Caco-2 (cell line): ENCODE data around the gene SMURF1. TPM values are rescaled to one million over a fixed set of nuclear protein-coding genes. Genes with fewer than 3 reads are reported as not detected.

ENCODE experiments used
- BruUV-seq: library from RNA; stranded (reverse); fragments of 400-500 nt; replicated peaks from 2 replicates; lab custom pipeline; 2021; lab: Mats Ljungman, UMichigan
- CTCF ChIA-PET: fragments of 300-600 bp; sonication (Branson Sonifier 250); formaldehyde crosslinking; loops from one replicate; lab custom pipeline; 2022; ENCODE audit warnings: antibody characterized with exemption; lab: Charles Lee
- POLR2A ChIA-PET: fragments of 300-600 bp; sonication (Branson Sonifier 250); formaldehyde crosslinking; loops from one replicate; lab custom pipeline; 2022; ENCODE audit warnings: antibody characterized with exemption; lab: Charles Lee
- DNase-seq, 2 experiments: peaks; one replicate each; pipeline versions ENCODE4 v3.0.0 to v3.0.0-alpha.2; 2020 to 2022
- H3K27me3 ChIP-seq: replicated peaks from 2 replicates; pipeline ENCODE4 v1.6.0; 2011; ENCODE audit warnings: low read length; ENCODE audit not compliant: control insufficient read depth, insufficient read depth
- H3K36me3 ChIP-seq: 2 replicates; pipeline ENCODE4 v1.5.1; 2011; ENCODE audit warnings: low read length; ENCODE audit not compliant: control insufficient read depth, insufficient read depth
- H3K4me1 ChIP-seq: fragments of 250-450 bp; sonication (Bioruptor Pico); 2 replicates; pipeline ENCODE4 v1.5.1; 2020; ENCODE audit warnings: mild to moderate bottlenecking
- H3K4me3 ChIP-seq: 2 replicates; pipeline ENCODE4 v1.5.1; 2011; ENCODE audit warnings: low read depth, mild to moderate bottlenecking, control low read depth, low read length
- H3K9me3 ChIP-seq: fragments of 250-450 bp; sonication (Bioruptor Pico); 2 replicates; pipeline ENCODE4 v1.5.1; 2020; ENCODE audit warnings: mild to moderate bottlenecking, moderate library complexity
- H3K27ac Mint-ChIP-seq: one replicate; pipeline ENCODE4 v1.8.0; 2022; ENCODE audit warnings: mixed read lengths; ENCODE audit not compliant: unreplicated experiment
- H3K27me3 Mint-ChIP-seq: one replicate; pipeline ENCODE4 v1.8.0; 2022; ENCODE audit warnings: mixed read lengths; ENCODE audit not compliant: insufficient read depth, unreplicated experiment
- H3K36me3 Mint-ChIP-seq: one replicate; pipeline ENCODE4 v1.8.0; 2022; ENCODE audit warnings: mild to moderate bottlenecking, mixed read lengths; ENCODE audit not compliant: insufficient read depth, unreplicated experiment
- H3K4me1 Mint-ChIP-seq: one replicate; pipeline ENCODE4 v1.8.0; 2022; ENCODE audit warnings: low read depth, mixed read lengths; ENCODE audit not compliant: unreplicated experiment
- H3K4me3 Mint-ChIP-seq: one replicate; pipeline ENCODE4 v1.8.0; 2022; ENCODE audit warnings: mild to moderate bottlenecking, moderate library complexity, mixed read lengths; ENCODE audit not compliant: unreplicated experiment
- H3K9me3 Mint-ChIP-seq: one replicate; pipeline ENCODE4 v1.8.0; 2022; ENCODE audit warnings: mixed read lengths; ENCODE audit not compliant: unreplicated experiment
- CTCF ChIP-seq, 2 experiments: fragments of 200-600 bp in 1 of 2; IDR thresholded peaks; 1 replicate in 1 of 2; 2 replicates in 1 of 2; pipeline versions ENCODE4 v1.5.1 to v1.8.0; 2011 to 2022; ENCODE audit warnings: antibody characterized with exemption in 1 of 2, control low read depth in 1 of 2, inconsistent platforms in 1 of 2, low read depth in 1 of 2, low read length in 1 of 2, mild to moderate bottlenecking in 1 of 2, moderate library complexity in 1 of 2; ENCODE audit not compliant: insufficient read depth in 1 of 2, severe bottlenecking in 1 of 2, unreplicated experiment in 1 of 2
- intact Hi-C: fragments of 100-400 bp; cut with micrococcal nuclease; formaldehyde crosslinking; loops from one replicate; pipeline ENCODE4 v1.10.0; 2022; ENCODE audit not compliant: unreplicated experiment
- total RNA-seq: library from RNA; stranded (reverse); gene quantifications from 2 replicates; pipeline ENCODE4 v1.2.3, GENCODE V29; 2022

The SMURF1 gene
- total RNA-seq, 1 experiment from 2014 or later, result 22.5 TPM

DNA sequence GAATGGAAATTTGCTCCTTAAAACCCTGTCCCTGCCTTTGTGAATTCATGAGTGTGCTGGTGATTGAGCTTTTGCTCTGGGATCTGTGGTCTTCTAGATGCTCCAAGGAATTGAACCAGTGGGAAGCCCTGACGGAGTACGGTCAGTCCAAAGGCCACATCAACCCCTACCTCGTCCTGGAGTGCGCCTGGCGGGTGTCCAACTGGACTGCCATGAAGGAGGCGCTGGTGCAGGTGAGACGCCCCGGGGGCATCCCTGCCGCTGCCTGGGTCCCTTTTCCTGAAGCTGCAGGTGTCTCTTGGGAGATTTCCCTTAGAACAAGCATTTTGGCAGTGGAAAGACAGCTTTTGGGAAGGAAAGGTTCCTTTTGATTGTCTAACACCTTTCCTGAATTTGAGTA, 165.2 kb downstream of the SMURF1 start:
- Mint-ChIP-seq H3K4me3 (no peak overlapping the region), H3K27me3 (no peaks in the 10 kb centered on the region), H3K9me3 (no peaks in the 10 kb centered on the region), H3K27ac (no peak overlapping the region), H3K36me3 (peaks cover 95% of the 10 kb centered on the region), H3K4me1 (no peaks in the 10 kb centered on the region)
- CTCF ChIA-PET, result no interaction called here
- Histone ChIP-seq H3K9me3 (no peaks in the 10 kb centered on the region), H3K36me3 (peaks cover 3% of the 10 kb centered on the region; the same call in 1 of the 2 replicates), H3K27me3 (no peaks in the 10 kb centered on the region), H3K4me1 (no peaks in the 10 kb centered on the region), H3K4me3 (no peak overlapping the region)
- intact Hi-C loops, result no loop called here
- no TSS peak for BruUV-seq
- TF ChIP-seq CTCF (IDR thresholded peaks at IDR 0.05; ENCODE audit: insufficient read depth in 1 of 2, low read depth in 1 of 2, low read length in 1 of 2, severe bottlenecking in 1 of 2, unreplicated experiment in 1 of 2), result no peak
- DNase-seq, result no peak
- POLR2A ChIA-PET, result no interaction called here

Other genes with a start within 250 kb of the SMURF1 start
- 0.27 and 0.53 TPM in 2 replicates for gene KPNA7, start 64.0 kb upstream of the SMURF1 start, total RNA-seq
- gene MYH16, start 128.7 kb upstream of the SMURF1 start, total RNA-seq, result not detected in 2 replicates
- 190 and 201 TPM in 2 replicates for gene ARPC1A, start 181.8 kb upstream of the SMURF1 start, total RNA-seq
- gene ARPC1B, start 230.6 kb upstream of the SMURF1 start, total RNA-seq, result 128 and 135 TPM in 2 replicates